ENCODE results near the gene TTC28. TPM values are rescaled to one million over a fixed set of nuclear protein-coding genes. Genes with fewer than 3 reads are reported as not detected.
"Not testable (repeated sequence)": the region's sequence is repeated elsewhere in the genome, so short reads cannot be mapped to it uniquely, and the experiment has no call there.

The TTC28 gene
- total RNA-seq, 4 donors from 2014 or later: 49.8 to 99.7 (median 79.7) TPM

DNA sequence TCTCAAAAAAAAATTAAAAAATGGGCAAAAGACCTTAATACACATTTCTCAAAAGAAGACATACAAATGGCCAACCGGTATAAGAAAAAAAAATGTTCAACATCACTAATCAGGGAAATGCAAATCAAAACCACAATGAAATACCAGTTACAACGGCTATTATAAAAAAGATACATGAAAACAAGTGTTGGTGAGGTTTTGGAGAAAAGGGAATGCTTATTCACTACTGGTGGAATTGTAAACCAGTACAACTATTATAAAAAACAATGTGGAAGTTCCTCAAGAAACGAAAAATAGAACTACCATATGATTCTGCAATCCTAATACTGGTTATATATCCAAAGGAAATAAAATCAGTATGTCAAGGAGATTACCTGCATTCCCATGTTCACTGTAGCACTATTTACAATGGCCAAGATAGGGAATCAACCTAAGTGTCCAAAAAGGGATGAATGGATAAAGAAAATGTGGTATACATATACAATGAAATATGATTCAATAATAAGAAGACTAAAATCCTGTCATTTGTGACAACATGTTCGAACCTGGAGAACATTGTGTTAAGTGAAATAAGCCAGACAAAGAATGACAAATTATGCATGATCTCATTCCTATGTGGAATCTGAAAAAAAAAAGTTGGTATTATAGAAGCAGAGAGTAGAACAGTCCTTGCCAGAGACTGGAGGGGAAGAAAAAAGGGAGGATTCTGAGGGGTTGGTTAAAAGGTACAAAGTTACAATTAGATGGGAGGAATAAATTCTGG is 503.7 kb downstream of the TTC28 start:
- Histone ChIP-seq H3K27ac (no peak overlapping the region), H3K4me3 (replicated peaks in 1 of 3) (no peak overlapping the region), H3K27me3 (no peaks in the 10 kb centered on the region), H3K4me1 (no peaks in the 10 kb centered on the region), H3K9me3 (no peaks in the 10 kb centered on the region), H3K36me3 (no peaks in the 10 kb centered on the region)
- intact Hi-C loops (cut with DNase I): no loop called here
- TF ChIP-seq, protein P1, sequence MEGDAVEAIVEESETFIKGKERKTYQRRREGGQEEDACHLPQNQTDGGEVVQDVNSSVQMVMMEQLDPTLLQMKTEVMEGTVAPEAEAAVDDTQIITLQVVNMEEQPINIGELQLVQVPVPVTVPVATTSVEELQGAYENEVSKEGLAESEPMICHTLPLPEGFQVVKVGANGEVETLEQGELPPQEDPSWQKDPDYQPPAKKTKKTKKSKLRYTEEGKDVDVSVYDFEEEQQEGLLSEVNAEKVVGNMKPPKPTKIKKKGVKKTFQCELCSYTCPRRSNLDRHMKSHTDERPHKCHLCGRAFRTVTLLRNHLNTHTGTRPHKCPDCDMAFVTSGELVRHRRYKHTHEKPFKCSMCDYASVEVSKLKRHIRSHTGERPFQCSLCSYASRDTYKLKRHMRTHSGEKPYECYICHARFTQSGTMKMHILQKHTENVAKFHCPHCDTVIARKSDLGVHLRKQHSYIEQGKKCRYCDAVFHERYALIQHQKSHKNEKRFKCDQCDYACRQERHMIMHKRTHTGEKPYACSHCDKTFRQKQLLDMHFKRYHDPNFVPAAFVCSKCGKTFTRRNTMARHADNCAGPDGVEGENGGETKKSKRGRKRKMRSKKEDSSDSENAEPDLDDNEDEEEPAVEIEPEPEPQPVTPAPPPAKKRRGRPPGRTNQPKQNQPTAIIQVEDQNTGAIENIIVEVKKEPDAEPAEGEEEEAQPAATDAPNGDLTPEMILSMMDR (IDR thresholded peaks at IDR 0.05): no peak
- TF ChIP-seq POLR2A (IDR thresholded peaks at IDR 0.05): no peak
- DNase-seq: no peak
- 92% methylated on average over 4 of the region's 4 CpGs for WGBS, 2 donors

DNA sequence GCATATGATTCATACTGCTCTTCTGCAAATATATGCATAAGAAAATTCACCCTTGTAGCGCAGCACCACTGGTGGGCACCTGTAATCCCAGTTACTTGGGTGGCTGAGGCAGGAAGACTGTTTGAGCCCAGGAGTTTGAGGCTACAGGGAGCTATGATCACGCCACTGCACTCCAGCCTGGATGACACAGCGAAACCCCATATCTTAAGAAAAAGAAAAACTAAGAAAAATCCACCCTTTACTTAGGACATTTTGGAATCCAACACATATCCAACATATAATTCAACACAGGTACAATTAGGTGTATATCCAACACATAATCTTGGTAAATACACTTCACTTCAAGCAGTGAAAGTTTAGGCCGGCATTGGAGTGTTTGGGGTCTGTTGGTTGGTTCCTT is 505.1 kb downstream of the TTC28 start:
- WGBS, 2 donors: 96 to 99% methylated on average over 4 of the region's 4 CpGs

DNA sequence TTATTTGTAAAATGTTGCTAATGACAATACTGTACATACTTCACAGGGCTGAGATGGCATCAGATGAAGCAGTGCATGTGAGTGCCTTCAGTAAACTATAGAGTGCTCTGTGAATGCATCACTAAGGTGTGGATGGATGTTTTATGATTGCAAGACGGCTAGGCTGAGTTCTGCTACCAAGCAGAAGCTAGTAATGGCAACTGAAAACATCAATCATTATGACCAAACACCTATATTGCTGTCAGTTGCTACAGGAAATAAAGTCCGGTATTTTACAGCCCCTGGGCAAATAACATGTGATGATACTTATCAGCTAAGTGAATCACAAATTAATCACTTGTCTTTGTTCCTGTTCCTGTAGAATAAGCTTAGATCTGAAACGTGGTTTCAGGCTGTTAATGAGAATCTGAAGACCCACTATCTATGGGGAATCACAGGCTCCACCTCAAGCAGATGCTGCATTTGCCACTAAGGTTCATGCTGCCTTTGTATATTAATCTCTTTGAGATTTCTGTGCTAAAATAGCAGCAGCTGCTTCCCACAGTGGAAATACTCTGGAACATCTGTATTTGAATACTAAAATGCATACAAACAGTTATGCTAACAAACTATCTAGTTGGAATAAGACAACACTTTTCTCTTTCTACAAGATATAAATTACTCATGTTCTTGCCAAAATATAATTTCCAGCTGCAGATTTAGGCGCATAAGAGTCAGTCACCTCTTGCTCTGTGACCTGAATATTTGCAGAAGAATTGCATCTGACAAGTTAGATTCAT is 506.6 kb downstream of the TTC28 start:
- no peak for DNase-seq
- Histone ChIP-seq H3K27me3 (no peaks in the 10 kb centered on the region), H3K4me3 (replicated peaks in 1 of 3) (no peak overlapping the region), H3K4me1 (no peaks in the 10 kb centered on the region), H3K36me3 (no peaks in the 10 kb centered on the region), H3K9me3 (no peaks in the 10 kb centered on the region), H3K27ac (no peak overlapping the region)
- WGBS, 2 donors: 70 to 81% methylated on average over 4 of the region's 4 CpGs
- intact Hi-C loops (cut with DNase I): no loop called here
- no peak for TF ChIP-seq POLR2A (IDR thresholded peaks at IDR 0.05)
- TF ChIP-seq, protein P1 (IDR thresholded peaks at IDR 0.05): no peak

More for the DNA sequence above, 505.1 kb downstream of the TTC28 start:
- Histone ChIP-seq H3K4me3 (replicated peaks in 1 of 3) (no peak overlapping the region), H3K36me3 (no peaks in the 10 kb centered on the region), H3K4me1 (no peaks in the 10 kb centered on the region), H3K9me3 (no peaks in the 10 kb centered on the region), H3K27ac (no peak overlapping the region), H3K27me3 (no peaks in the 10 kb centered on the region)
- intact Hi-C loops (cut with DNase I): no loop called here
- TF ChIP-seq, protein P1 (IDR thresholded peaks at IDR 0.05): no peak
- TF ChIP-seq POLR2A (IDR thresholded peaks at IDR 0.05): no peak
- no peak for DNase-seq

DNA sequence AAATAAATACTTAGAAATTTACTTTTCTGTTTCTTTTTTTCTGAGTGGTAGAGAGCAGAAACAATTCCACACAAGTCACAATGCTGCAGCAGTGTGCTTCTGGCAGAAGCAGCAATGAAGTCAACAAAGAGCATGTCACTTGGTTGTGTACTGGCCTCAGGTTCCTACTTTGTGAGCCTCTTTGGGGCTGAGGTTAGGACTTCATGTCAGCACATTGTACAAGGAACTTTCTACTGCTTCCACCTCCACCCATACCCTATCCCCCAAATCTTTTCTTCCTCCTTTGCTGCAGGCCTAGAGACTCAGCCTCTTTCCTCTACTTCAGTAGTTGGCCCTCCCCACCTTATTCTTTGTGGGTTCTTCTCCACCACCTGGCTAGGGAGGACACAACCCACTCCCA is 507.9 kb downstream of the TTC28 start:
- H3K27ac ChIP-seq: no peak overlapping the region
- H3K27me3 ChIP-seq: no peaks in the 10 kb centered on the region
- no peak overlapping the region for H3K4me3 ChIP-seq (replicated peaks in 1 of 3)
- TF ChIP-seq POLR2A (IDR thresholded peaks at IDR 0.05): no peak
- TF ChIP-seq, protein P1 (IDR thresholded peaks at IDR 0.05): no peak
- H3K36me3 ChIP-seq: no peaks in the 10 kb centered on the region
- H3K4me1 ChIP-seq: no peaks in the 10 kb centered on the region
- intact Hi-C loops (cut with DNase I): no loop called here
- no peaks in the 10 kb centered on the region for H3K9me3 ChIP-seq
- DNase-seq: no peak

DNA sequence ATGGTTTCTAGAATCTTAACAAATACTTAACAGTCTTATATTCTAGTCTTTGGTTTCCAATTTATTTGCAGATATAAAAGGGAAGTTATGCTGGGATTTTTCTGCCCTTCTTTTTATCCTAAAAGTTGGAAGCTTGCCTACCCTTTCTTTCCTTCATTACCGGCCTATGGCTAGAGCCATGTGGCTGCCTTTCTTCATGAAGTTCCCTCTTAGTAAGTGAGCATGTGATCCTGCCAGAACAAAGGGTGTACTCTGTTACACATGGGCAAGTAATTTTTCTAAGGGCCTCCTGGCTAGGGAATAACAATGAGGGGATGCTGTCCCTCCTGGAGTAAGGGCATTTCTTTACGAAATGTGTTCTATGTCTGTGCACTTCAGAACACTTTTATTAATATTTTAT is 508.5 kb downstream of the TTC28 start:
- WGBS, 2 donors: 28 to 49% methylated on average over 2 of the region's 2 CpGs
- Histone ChIP-seq H3K27me3 (no peaks in the 10 kb centered on the region), H3K4me1 (no peaks in the 10 kb centered on the region), H3K27ac (no peak overlapping the region), H3K36me3 (no peaks in the 10 kb centered on the region), H3K9me3 (no peaks in the 10 kb centered on the region), H3K4me3 (replicated peaks in 1 of 3) (no peak overlapping the region)
- intact Hi-C loops (cut with DNase I): no loop called here
- peak; percentile 18 to 30 for DNase-seq
- TF ChIP-seq, protein P1 (IDR thresholded peaks at IDR 0.05): no peak
- no peak for TF ChIP-seq POLR2A (IDR thresholded peaks at IDR 0.05)

DNA sequence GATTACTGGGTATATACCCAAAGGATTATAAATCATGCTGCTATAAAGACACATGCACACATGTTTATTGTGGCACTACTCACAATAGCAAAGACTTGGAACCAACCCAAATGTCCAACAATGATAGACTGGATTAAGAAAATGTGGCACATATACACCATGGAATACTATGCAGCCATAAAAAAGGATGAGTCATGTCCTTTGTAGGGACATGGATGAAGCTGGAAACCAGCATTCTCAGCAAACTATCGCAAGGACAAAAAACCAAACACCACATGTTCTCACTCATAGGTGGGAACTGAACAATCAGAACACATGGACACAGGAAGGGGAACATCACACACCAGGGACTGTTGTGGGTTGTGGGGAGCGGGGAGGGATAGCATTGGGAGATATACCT is 510.3 kb downstream of the TTC28 start:
- H3K9me3 ChIP-seq; H3K36me3 ChIP-seq; H3K4me1 ChIP-seq; H3K27me3 ChIP-seq; H3K4me3 ChIP-seq (replicated peaks in 1 of 3); intact Hi-C loops (cut with DNase I); H3K27ac ChIP-seq; DNase-seq: not testable (repeated sequence)
- WGBS, 2 donors: 91 to 96% methylated on average over 2 of the region's 2 CpGs

All from thyroid gland (tissue), 4 donors.